Pancreas (tissue), 10 donors: Measurements from ENCODE around the gene USP17L19. TPM values are rescaled to one million over a fixed set of nuclear protein-coding genes. Genes with fewer than 3 reads are reported as not detected.
"Not testable (repeated sequence)": the region's sequence is repeated elsewhere in the genome, so short reads cannot be mapped to it uniquely, and the experiment has no call there.

Experiments
- ATAC-seq, 4 donors: fragments of 200-7000 bp; cut with Tn5 transposase; one replicate each; pipeline versions ENCODE4 v1.8.0 to v1.9.1; 2020; ENCODE audit warnings: mild to moderate bottlenecking in 4 of 4, moderate library complexity in 4 of 4
- DNase-seq, 6 donors: peaks; one replicate each; pipeline ENCODE4 v3.0.0-alpha.2; 2020
- FAIRE-seq: peaks from 2 replicates; lab custom pipeline; 2012; peaks lifted over from hg19 to GRCh38; lab: Jason Lieb, UNC
- H3K27ac ChIP-seq, 4 donors: fragments of 200-600 bp; sonication (generic); 1 replicate in 3 of 4; 2 replicates in 1 of 4; pipeline versions ENCODE4 v1.5.0 to v1.8.0; 2020
- H3K27me3 ChIP-seq, 4 donors: fragments of 200-600 bp; one replicate each; pipeline ENCODE4 v1.8.0; 2021
- H3K36me3 ChIP-seq, 3 donors: fragments of 200-600 bp; sonication (generic) in 1 of 3; one replicate each; pipeline versions ENCODE4 v1.5.0 to v1.8.0; 2020 to 2021
- H3K4me1 ChIP-seq, 3 donors: fragments of 200-600 bp; one replicate each; pipeline ENCODE4 v1.8.0; 2021
- H3K4me3 ChIP-seq, 4 donors: fragments of 200-600 bp; sonication (generic) in 2 of 4; one replicate each; pipeline versions ENCODE4 v1.5.0 to v1.8.0; 2020 to 2021
- H3K9me3 ChIP-seq, 4 donors: fragments of 200-600 bp; one replicate each; pipeline ENCODE4 v1.8.0; 2021
- WGBS, 2 donors: extraction: QIAGEN DNeasy Blood & Tissue Kit; methylation state at CpG; one replicate each; pipeline ENCODE4 v1.1.7; 2013; 5-methylcytosine and 5-hydroxymethylcytosine counted together
- intact Hi-C, 3 donors: fragments of 100-400 bp; cut with DNase I; formaldehyde crosslinking; loops; one replicate each; pipeline versions ENCODE4 v1.11.1 to v1.14.2; 2022
- polyA plus RNA-seq, 2 donors: library from polyadenylated mRNA; stranded (reverse); fragments of 200-250 nt; gene quantifications; one replicate each; pipeline ENCODE4 v1.2.3, GENCODE V29; 2013
- total RNA-seq, 6 donors: library from RNA; stranded (reverse); fragmentation: NEBNext Ultra II Directional in 4 of 6; extraction: Animal tissue kit (Norgen Biotek cat#: 25700) in 4 of 6; gene quantifications; one replicate each; pipeline versions ENCODE4 v1.2.1 to v1.2.4, GENCODE V29; 2021 to 2023
- donor health status: healthy with polysubstance abuse.
- donor health status: DM: no; HTN: no; CAD: no; lungs with moderate emphysema.
- donor health status: DM: no; HTN: no; CAD: no.
- donor health status: control.
- donor health status: control.
- donor health status: Bipolar disorder and iron deficiency.
- donor health status: DM: yes; HTN: yes; CAD: no.
- donor health status: DM: no; HTN: no; CAD: no.
- donor health status: DM: no; HTN: no; CAD: no.
- donor health status: DM: yes; HTN: yes; CAD: no.

USP17L19 gene, protein sequence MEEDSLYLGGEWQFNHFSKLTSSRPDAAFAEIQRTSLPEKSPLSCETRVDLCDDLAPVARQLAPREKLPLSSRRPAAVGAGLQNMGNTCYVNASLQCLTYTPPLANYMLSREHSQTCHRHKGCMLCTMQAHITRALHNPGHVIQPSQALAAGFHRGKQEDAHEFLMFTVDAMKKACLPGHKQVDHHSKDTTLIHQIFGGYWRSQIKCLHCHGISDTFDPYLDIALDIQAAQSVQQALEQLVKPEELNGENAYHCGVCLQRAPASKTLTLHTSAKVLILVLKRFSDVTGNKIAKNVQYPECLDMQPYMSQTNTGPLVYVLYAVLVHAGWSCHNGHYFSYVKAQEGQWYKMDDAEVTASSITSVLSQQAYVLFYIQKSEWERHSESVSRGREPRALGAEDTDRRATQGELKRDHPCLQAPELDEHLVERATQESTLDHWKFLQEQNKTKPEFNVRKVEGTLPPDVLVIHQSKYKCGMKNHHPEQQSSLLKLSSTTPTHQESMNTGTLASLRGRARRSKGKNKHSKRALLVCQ
- total RNA-seq (not detected), polyA plus RNA-seq (not detected)

DNA sequence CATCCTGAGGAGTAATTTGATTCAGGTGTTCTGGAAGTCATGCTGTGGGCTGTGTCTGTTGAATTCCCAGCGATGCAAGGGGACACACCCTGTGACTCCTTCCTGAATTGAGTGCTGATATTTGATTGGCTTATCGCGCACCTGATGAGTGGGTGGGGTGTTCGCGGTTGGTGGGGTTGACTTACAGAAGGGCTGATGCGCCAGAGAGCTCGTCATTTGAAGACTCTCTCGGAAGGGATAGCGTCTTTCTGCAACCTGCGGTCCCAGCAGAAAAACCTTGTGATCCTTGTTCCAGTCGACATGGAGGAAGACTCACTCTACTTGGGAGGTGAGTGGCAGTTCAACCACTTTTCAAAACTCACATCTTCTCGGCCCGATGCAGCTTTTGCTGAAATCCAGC is at the start of gene USP17L19:
TSS of gene USP17L19 (plus strand) at position 301 of the 400 bp plus-strand sequence. CDS start at position 301, 0 bp downstream.
- no CpG with 5 or more reads among the region's 13 CpGs for WGBS, 2 donors
- H3K4me3 ChIP-seq, H3K27me3 ChIP-seq, H3K4me1 ChIP-seq, DNase-seq, H3K27ac ChIP-seq, H3K36me3 ChIP-seq, ATAC-seq, FAIRE-seq, intact Hi-C loops, H3K9me3 ChIP-seq: not testable (repeated sequence)

GRCh38 chr4:9210357-9210756 is 42.8 kb upstream of the USP17L19 start, which contains the start of gene USP17L10:
Gene USP17L10 (plus strand): TSS chr4:9210657. CDS start chr4:9210657, 0 bp downstream.
- ATAC-seq, FAIRE-seq, H3K4me3 ChIP-seq, H3K27ac ChIP-seq, H3K36me3 ChIP-seq, DNase-seq, H3K27me3 ChIP-seq, intact Hi-C loops, H3K9me3 ChIP-seq, H3K4me1 ChIP-seq: not testable (repeated sequence)
- 74% methylated on average over 11 of the region's 13 CpGs; no CpG with 5 or more reads in 1 of the 2 donors for WGBS, 2 donors

DNA sequence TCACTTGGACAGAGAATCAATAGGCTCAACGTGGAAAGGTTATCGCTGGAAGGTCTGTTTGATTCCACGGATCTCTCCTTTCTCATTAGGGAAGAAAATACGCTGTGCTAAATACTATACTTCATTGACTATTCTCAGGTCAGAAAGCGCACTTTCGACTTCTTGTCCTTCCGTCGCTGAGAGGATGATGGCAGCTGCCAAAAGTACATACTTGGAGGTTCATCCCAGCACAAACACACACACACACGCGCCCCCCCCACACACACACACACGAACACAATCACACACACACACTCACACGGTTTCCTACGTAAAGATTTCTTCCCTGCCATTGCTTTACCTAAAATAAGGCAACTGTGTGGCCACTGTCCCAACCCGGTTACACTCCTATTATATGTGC is 38.5 kb upstream of the USP17L19 start:
- H3K9me3 ChIP-seq, FAIRE-seq, H3K4me3 ChIP-seq, H3K4me1 ChIP-seq, H3K27me3 ChIP-seq, H3K27ac ChIP-seq, intact Hi-C loops, H3K36me3 ChIP-seq, ATAC-seq: not testable (repeated sequence)
- 62 to 63% methylated on average over 8 to 11 of the region's 14 CpGs for WGBS, 2 donors
- peak in 2 of 6 donors; percentile 1 to 5 for DNase-seq

- H3K4me1 ChIP-seq, intact Hi-C loops, H3K27ac ChIP-seq, H3K27me3 ChIP-seq, FAIRE-seq, ATAC-seq, H3K9me3 ChIP-seq, DNase-seq, H3K4me3 ChIP-seq, H3K36me3 ChIP-seq: not testable (repeated sequence)
- 80% methylated on average over 10 of the region's 14 CpGs; no CpG with 5 or more reads in 1 of the 2 donors for WGBS, 2 donors
Measured at GRCh38 chr4:9215105-9215504, 38.1 kb upstream of the USP17L19 start, which contains the start of gene USP17L11. Gene USP17L11 (plus strand): TSS chr4:9215405. CDS start chr4:9215405, 0 bp downstream.

GRCh38 chr4:9219852-9220251 is 33.3 kb upstream of the USP17L19 start, which contains the start of gene USP17L12:
Gene USP17L12 (plus strand): TSS chr4:9220152. CDS start chr4:9220152, 0 bp downstream.
- DNase-seq, intact Hi-C loops: not testable (repeated sequence)

GRCh38 chr4:9224596-9224995 is 28.6 kb upstream of the USP17L19 start, which contains the start of gene USP17L13:
Gene USP17L13 (plus strand): TSS chr4:9224896. CDS start chr4:9224896, 0 bp downstream.
- WGBS, 2 donors, result no CpG with 5 or more reads among the region's 14 CpGs
- H3K4me3 ChIP-seq, ATAC-seq, DNase-seq, H3K36me3 ChIP-seq, H3K27me3 ChIP-seq, H3K4me1 ChIP-seq, H3K27ac ChIP-seq, intact Hi-C loops, FAIRE-seq, H3K9me3 ChIP-seq: not testable (repeated sequence)

More at GRCh38 chr4:9219852-9220251, 33.3 kb upstream of the USP17L19 start, which contains the start of gene USP17L12:
- H3K27ac ChIP-seq, H3K9me3 ChIP-seq, ATAC-seq, H3K4me1 ChIP-seq, H3K27me3 ChIP-seq, H3K36me3 ChIP-seq, H3K4me3 ChIP-seq, FAIRE-seq: not testable (repeated sequence)
- no CpG with 5 or more reads among the region's 13 CpGs for WGBS, 2 donors

GRCh38 chr4:9230249-9230648 is 22.9 kb upstream of the USP17L19 start:
- H3K27me3 ChIP-seq, H3K36me3 ChIP-seq: not testable (repeated sequence)
- WGBS, 2 donors, result 66 to 78% methylated on average over 5 to 6 of the region's 8 CpGs

GRCh38 chr4:9234085-9234484 is 19.1 kb upstream of the USP17L19 start, which contains the start of gene USP17L15:
Gene USP17L15 (plus strand): TSS chr4:9234385. CDS start chr4:9234385, 0 bp downstream.
- WGBS, 2 donors, result no CpG with 5 or more reads among the region's 15 CpGs
- H3K9me3 ChIP-seq, DNase-seq, H3K4me1 ChIP-seq, intact Hi-C loops, H3K27me3 ChIP-seq, FAIRE-seq, ATAC-seq, H3K4me3 ChIP-seq, H3K27ac ChIP-seq, H3K36me3 ChIP-seq: not testable (repeated sequence)

More at GRCh38 chr4:9230249-9230648, 22.9 kb upstream of the USP17L19 start:
- ATAC-seq, FAIRE-seq, intact Hi-C loops, H3K4me1 ChIP-seq, H3K9me3 ChIP-seq, H3K27ac ChIP-seq, H3K4me3 ChIP-seq: not testable (repeated sequence)
- peak in 2 of 6 donors; percentile 18 to 29 for DNase-seq

- H3K36me3 ChIP-seq, H3K4me1 ChIP-seq, ATAC-seq, H3K9me3 ChIP-seq, intact Hi-C loops, H3K4me3 ChIP-seq, H3K27ac ChIP-seq, FAIRE-seq, H3K27me3 ChIP-seq: not testable (repeated sequence)
- WGBS, 2 donors, result 68 to 72% methylated on average over 9 to 11 of the region's 12 CpGs
- DNase-seq, result peak in 5 of 6 donors; percentile 1 to 21 (median 5)
Measured at GRCh38 chr4:9238461-9238860, 14.7 kb upstream of the USP17L19 start.

- WGBS, 2 donors, result 82 to 93% methylated on average over 5 of the region's 14 CpGs
Measured at GRCh38 chr4:9243579-9243978, 9.6 kb upstream of the USP17L19 start, which contains the start of gene USP17L17. Gene USP17L17 (plus strand): TSS chr4:9243879. CDS start chr4:9243879, 0 bp downstream.

DNA sequence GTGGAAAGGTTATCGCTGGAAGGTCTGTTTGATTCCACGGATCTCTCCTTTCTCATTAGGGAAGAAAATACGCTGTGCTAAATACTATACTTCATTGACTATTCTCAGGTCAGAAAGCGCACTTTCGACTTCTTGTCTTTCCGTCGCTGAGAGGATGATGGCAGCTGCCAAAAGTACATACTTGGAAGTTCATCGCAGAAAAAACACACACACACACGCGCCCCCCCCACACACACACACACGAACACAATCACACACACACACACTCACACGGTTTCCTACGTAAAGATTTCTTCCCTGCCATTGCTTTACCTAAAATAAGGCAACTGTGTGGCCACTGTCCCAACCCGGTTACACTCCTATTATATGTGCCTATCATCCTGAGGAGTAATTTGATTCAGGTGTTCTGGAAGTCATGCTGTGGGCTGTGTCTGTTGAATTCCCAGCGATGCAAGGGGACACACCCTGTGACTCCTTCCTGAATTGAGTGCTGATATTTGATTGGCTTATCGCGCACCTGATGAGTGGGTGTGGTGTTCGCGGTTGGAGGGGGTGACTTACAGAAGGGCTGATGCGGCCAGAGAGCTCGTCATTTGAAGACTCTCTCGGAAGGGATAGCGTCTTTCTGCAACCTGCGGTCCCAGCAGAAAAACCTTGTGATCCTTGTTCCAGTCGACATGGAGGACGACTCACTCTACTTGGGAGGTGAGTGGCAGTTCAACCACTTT is 5.1 kb upstream of the USP17L19 start, which contains the start of gene USP17L18:
TSS of gene USP17L18 (plus strand) at position 678 of the 728 bp plus-strand sequence. CDS start at position 678, 0 bp downstream.
- DNase-seq, result peak in 4 of 6 donors; percentile 2 to 37 (median 12)
- H3K36me3 ChIP-seq, H3K9me3 ChIP-seq, H3K27ac ChIP-seq, H3K4me3 ChIP-seq, ATAC-seq, intact Hi-C loops, H3K4me1 ChIP-seq, FAIRE-seq, H3K27me3 ChIP-seq: not testable (repeated sequence)
- 77 to 84% methylated on average over 14 to 21 of the region's 26 CpGs for whole genome bisulfite sequencing, 2 donors

More at GRCh38 chr4:9243579-9243978, 9.6 kb upstream of the USP17L19 start, which contains the start of gene USP17L17:
- DNase-seq, H3K4me1 ChIP-seq, H3K36me3 ChIP-seq, FAIRE-seq, intact Hi-C loops, H3K27me3 ChIP-seq, H3K9me3 ChIP-seq, ATAC-seq, H3K4me3 ChIP-seq, H3K27ac ChIP-seq: not testable (repeated sequence)
